ENCODE measurements around the gene ARMH2.

The ARMH2 gene

GRCh38 chr6:24798740-24799540 is at the start of gene ARMH2:
TSS of gene ARMH2 (minus strand) at chr6:24798917. CDS start at chr6:24798857, 60 bp downstream.
- no peak for DNase-seq

DNA sequence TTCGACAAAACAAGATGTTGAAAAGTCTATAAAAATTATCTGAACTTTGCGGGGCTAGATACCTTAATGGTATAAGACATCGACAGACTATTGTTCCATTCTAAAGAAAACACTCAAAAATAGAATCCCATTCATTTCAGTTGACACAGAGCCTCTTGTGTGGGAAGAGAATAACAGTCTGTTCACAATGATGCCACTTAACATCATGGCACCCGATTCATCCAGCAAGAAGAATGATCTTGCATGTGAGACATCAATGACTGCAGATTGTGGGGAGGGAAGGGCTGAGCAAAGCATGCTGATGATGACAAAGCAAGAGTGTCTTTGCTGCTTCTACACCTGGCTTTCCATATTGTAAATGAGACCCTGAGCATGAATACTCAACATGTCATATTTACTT is 49.7 kb upstream of the ARMH2 start:
- DNase-seq = no peak

DNA sequence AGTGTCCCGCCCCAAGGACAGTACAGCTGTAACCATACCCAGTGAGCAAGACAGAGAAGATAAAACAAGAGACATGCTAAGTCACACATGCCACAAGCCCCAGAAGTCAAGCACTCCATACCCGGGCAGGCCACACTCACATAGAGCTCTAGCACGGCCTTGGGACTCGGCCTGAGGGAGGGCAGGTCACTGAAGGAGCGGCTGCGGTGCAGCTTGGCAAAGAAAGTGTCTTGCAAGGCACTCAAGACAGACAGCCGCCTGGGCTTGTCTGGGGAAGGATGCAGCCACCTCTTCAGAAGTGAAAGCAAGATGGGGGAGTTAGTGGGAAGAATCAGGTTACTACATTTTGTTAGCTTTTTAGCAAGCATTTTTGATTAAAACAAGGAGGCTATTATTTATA is 48.7 kb upstream of the ARMH2 start:
- no peak for DNase-seq

- no peak for DNase-seq
Observed at GRCh38 chr6:24845578-24845977, 46.9 kb upstream of the ARMH2 start.

DNA sequence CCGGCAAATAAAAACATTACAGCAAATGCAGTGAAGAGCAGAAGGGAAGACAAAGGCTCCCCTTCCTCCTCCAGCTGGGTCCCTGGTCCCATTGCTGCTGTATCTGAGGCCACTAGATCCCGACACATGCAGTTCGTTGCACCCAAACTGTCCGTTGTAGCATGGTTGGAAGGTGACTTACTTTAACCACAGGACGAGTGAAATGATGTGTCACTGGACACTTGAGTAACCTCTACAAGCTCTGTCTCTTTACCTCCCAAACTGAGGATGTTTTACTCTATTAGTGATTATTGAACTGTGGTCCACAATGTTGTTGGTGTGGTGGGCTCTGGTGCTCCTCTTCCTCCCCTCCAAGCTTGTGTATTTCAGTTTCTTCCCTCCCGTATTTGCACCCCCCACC is 46.2 kb upstream of the ARMH2 start:
- no peak for DNase-seq

GRCh38 chr6:24844061-24844460 is 45.3 kb upstream of the ARMH2 start:
- no peak for DNase-seq

DNA sequence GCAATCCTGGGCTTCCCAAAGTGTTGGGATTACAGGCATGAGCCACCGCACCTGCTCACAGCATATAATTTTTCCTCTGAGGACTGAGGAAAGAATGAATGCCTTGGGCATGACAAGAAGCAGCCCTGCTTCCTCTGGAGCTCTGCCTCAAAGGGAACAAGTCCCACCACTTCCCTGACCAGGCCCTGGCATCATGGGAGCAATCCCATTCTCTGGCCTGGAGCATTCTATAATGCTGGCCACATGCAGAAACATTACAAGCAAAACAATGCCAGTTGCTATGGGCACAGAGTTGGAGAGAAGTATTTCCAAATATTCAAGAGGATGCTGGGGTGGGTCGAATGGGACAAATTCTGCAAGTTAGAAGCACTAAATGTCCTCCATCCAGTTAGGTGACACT is 41.5 kb upstream of the ARMH2 start:
- no peak for DNase-seq

DNA sequence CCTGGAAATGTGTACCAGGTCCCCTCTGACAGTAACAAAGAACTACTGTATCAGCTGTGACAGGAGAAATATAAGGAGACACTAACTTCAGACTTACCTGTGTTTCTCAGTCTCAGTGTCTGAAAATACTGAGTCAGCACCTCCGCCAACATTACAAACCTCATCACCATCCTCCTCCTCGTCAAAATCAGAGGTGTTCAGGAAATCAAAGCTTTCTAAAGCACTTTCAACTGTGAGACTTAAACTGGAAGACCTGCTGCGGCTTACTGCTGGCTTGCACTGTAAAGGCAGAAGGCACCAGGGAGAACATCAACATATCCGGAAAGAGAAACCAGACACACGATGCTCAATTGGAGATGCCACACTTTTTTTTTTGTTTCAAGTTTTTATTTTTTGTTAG is 40.3 kb upstream of the ARMH2 start:
- DNase-seq = no peak

- DNase-seq = no peak
Observed at GRCh38 chr6:24838081-24838480, 39.4 kb upstream of the ARMH2 start.

GRCh38 chr6:24836109-24836508 is 37.4 kb upstream of the ARMH2 start:
- DNase-seq = no peak

GRCh38 chr6:24833711-24834386 is 35.1 kb upstream of the ARMH2 start:
- no peak for DNase-seq

- DNase-seq = no peak
Observed at GRCh38 chr6:24832794-24833193, 34.1 kb upstream of the ARMH2 start.

DNA sequence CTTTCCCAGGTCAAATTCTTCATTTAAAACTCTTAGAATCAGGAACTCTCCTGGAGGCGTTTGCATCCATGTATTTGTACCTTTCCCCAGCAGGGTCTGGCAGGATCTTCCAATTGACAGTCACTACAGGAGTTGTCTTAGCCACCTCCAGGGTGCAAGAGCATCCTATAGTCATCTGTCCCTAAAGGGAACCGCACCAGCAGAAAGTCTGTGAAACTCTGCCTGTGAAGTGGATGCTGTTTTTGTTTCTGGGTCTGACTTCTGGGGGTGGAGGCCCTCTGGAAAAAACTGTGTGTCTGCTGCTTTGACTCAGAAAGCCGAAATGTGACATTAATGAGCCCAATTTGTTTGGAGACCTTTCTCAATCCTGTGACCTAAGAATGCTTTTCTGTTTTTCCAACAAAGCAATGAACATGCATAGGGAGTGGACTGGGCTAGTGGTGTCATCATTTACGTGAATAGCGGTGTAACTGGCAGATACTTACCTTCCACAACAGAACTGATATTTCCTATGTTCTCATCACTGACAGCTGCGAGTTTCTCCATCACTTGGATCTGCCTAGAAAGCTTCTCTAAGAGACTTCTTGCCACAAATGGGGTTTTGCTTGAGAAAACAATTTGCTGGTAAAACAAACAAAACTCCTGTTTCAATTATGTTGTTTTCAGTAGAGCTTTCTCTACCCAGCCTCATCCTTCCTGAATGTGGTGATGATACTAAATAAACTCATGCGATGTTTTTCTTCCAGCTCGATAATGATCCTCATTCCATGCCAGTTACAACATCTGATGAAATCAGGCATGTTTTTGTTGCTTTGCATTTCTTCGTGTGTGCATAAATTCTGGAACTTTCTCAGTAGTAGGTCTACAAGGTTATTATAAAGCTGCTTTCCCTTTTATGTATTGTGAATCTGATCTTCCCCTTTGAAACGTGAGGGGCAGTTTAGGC is 33.3 kb upstream of the ARMH2 start:
- no peak for DNase-seq

DNA sequence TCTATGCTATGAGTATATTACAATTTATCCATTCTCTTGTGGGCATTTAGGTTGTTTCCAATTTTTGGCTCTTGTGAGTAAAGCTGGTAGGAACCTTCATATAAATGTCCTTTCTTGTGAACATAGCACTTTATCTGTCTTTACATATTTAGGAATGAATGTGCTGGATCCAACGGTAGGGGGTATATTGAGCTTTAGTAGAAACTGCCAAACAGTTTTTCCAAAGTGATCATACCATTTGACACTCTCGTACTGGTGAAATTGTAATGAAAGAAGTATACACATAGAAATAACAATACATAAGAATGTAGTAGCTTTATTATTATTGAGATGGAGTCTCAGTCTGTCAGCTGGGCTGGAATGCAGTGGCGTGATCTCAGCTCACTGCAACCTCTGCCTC is 30.9 kb upstream of the ARMH2 start:
- DNase-seq = no peak

DNA sequence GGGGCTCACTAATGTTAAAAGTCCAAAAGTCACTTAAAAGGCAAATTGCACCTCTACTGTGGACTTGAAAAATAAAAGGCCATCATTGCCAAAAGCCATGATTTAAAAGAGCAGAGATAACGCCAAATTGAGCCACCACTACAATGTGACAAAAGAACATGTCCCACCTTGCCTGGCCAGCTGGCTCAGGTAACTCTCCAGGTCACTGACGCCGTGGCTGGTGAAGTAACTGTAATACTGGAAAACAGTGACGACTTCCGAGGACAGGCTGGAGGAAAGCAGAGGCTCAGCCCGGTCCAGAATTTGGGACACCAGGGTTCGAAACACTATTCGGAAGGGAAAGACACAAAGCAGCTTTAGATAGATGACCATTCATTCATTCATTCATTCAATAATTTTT is 29.3 kb upstream of the ARMH2 start:
- DNase-seq = no peak

DNA sequence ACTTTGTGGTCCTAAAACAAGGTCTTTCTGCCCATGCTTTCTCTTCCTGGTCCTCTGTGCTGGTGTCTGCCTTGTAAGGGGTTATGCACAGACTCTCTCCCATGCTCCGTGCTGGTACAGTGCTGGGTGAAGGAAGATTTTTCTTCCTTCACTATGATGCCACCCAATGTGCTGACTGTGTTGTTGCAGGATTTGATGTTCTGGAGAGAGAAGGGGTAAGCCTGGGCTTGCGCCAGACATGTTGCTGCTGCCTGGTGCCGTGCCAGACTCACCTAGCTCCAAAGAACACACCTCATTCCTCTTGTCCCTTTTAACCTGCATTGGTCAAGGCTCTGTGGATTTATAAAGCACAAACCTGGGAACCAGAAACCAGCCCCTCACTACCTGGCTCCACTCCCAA is 28.4 kb upstream of the ARMH2 start:
- DNase-seq = no peak

DNA sequence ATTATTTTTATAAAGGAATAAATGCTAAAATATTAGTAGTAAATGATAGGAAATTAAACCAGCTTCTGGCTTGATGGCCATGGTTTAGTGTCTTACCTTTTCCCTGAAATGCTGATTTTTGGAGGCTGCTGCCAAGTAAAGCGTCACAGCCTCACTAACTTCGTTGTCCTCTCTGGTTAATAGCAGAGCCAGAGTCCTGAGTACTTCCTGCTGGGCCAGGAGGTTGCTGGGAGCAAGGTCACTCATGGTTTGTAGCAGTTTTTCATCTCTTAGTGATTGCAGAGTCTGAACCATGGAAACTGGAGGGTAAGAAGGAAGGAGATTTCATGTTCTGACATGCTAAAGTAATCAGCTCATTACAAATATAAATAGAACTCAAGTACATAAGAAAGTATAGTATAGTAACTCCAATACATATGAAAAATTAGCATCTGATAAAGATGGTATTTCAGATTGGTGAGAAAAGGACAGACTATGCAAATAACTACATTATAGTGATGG is 26.5 kb upstream of the ARMH2 start:
- DNase-seq = no peak

- DNase-seq = no peak
Observed at GRCh38 chr6:24824142-24824938, 25.6 kb upstream of the ARMH2 start.

- DNase-seq = no peak
Observed at GRCh38 chr6:24823185-24823584, 24.5 kb upstream of the ARMH2 start.

GRCh38 chr6:24822696-24823095 is 24.0 kb upstream of the ARMH2 start:
- DNase-seq = no peak

DNA sequence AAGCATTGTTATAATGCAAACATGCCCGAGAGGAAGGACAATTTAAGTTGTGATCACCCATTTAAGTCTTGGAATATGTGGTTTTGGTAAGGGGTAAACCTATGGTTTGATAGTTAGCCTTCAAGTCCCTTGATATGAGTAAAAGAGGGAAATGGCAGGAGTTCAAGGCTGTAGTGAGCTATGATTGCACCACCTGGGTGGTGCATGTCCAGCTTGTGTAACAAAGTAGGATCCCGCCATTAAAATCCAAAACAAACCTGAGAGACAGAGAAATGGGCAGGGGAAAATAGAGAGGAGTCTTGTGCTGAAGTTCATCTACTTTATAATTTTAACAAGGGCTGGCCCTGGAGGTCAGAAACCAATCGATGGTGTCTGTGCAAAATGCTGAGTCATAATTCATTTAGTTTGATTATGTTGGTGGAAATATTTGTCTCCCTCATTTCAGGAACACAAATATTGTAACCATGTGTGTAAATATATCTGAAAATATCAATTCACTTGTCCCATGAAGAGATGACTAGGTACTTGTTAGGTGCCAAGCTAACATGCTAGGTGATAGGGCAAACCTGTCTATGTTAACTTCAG is 23.2 kb upstream of the ARMH2 start:
- DNase-seq = no peak

DNA sequence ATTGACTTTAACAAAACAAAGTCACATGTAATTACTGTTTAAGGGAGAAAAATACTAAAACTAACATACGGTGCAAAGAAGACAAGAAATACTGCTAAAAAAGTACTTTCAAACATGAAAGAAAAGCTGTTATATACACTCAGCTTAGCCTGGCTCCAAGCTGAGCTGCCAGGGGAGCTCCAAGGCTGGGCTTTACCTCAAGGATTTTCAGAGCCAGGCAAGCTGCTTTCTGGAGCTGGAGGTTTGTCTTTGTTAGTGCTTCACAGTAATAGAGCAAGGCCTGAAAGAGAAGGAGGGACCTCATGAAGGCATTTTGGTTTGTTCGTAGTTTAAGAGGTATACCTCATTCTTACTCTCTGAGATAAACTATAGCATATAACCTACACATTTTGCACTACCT is 19.6 kb upstream of the ARMH2 start:
- no peak for DNase-seq
